Stimulated activated CD4-positive, alpha-beta T cell treated with anti-CD3 and anti-CD28 coated beads, Interleukin-4, amount 100 ng/mL, for 48 hours (primary cell): ENCODE results near the gene LIF.
"Not testable (repeated sequence)": the region's sequence is repeated elsewhere in the genome, so short reads cannot be mapped to it uniquely, and the experiment has no call there.

Source experiments
- DNase-seq, 2 donors: peaks; one replicate each; pipeline ENCODE4 v3.0.0-alpha.2; 2020; ENCODE audit warnings: low read depth in 2 of 2

LIF gene

DNA sequence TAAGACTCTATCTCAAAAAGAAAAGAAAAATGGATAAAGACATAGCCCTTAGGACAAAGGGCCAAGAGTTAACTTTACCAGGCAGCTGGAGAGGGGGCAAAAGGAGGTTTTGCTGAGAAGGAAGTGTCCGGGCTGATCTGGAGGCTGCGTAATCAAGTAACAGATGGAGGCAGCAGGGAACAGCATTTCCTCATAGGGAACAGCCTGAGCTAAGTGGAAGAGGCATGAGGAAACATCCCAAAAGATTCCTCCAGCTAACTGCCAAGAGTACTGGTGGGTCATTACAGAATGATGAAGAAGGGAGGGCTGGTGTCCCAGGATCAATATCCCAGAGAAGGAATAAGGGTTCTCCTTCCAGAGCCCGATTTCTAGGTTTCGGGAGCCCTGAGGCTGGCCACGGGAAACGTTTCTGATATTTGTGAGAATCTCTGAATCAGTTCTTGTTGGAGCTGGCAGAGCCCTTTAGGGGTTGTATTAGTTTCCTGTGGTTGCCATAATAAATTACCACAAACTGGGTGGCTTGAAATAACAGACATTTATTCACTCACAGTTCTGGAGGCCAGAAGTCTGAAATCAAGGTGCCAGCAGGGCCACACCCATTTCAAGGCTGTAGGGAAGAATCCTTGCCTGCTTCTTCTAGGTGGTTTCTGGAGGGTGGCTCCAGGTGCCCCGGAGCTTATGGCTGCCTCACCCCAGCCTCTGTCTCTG, 21.2 kb downstream of the LIF start:
- no peak for DNase-seq

DNA sequence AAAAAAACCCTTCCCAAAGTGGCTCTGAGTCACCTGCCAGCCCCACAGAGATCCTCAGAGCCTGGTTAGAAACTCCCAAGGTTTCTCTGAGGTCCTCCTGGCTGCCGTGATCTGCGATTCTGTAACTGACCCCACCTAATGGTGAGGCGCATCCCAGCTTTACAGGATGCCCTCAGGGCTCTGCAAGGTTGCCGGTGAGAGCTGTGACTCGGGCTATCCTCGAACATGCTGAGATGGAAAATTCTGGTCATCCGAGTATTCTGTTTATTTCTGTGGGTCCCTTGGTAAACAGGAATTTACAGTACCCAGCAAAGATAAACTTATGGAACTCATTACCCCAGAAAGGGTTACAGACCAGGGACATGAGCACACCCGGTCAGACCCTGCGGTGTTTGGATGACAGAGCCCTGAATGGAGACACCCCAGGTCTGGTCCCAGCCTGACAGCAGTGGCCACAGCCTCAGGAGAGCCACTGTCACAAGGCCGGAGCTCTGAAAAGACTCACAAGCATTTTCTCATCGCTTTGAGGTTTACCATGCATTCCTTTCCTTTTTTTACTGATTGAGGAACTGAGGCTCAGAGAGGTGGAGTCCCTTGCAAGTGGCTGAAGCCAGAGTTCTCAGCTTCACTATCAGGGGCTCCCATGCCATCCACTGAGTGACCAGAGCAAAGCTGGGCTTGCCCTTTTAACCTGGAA, 22.2 kb downstream of the LIF start:
- DNase-seq = no peak

DNA sequence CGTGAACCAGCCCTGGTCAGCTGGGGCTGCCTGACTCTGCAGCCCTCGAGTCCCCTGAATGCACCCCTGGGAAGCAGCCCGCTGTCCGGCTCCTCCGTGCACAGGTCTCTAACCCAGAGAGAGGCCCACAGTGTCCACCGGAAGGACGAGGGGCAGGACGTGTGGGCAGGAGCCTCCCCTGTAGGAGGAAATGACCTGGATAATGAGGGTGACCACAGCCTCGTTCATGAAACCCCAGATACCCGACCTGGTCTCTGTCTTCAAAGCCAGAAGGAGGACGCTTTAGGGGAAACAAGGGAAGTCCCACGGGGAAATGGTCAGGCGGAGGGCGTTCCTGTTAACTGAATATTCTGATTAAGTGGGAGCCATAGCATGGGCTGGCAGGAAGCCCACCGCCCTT, 23.3 kb downstream of the LIF start:
- no peak for DNase-seq

DNA sequence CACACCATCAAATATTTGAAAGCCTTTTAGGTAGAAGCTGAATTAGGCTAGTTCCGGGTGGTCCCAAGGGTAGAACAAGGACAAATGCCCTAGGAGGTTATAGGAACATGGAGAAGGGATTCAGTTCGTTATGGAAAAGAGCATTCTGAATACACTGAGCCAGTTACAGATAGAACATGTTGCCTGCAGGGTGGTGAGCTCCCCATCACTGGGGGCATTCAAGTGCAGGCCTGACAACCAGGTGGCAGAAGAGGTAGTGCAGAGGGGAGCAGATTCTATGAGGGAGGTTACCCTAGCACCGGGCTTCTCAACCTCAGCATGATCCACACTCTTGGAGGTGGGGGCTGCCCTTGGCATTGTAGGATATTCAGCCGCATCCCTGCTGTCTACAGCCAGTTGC, 24.2 kb downstream of the LIF start:
- DNase-seq = no peak

DNA sequence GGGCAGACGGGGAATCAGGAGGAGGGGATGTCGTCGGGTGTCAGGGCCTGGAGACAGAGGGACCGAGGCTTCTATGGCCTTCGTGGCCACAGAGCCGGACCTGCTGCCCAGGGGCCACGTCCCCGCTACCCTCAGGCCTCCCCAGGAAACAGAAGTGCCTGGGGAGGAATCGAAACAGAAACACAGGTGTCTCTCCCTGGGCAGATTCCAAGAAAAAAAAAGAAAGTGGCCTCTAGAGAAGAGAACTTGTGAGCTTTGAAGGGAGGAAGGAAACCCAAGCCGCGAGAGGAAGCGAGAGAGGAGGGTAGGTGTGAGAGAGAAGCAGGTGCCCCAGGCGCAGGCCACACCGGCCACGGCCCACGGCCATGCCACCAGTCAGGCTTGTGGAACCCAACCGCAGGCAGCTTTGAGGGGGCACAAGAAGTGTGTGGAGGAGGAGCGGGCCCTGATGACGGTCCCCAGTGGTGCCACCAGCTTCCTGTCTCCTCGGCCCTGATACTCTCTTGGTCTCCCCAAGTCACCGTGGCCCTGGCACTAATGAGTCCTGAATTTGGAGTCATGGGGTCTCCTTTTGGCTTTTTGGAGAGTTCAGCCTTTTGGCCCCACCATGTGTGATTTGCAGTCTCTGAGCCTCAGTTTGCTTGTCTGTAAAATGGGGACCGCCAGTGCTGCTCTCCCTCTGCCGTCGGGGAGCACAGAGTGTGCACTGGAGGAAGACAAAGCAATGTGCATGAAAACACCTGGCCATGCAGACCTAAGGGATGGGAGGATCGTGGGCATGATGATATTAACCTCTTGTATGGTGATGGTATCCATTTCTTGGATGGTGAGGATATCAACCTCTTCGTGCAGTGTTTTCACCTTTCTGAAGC, 25.2 kb downstream of the LIF start:
- DNase-seq = peak in 1 of 2 donors; percentile 22

DNA sequence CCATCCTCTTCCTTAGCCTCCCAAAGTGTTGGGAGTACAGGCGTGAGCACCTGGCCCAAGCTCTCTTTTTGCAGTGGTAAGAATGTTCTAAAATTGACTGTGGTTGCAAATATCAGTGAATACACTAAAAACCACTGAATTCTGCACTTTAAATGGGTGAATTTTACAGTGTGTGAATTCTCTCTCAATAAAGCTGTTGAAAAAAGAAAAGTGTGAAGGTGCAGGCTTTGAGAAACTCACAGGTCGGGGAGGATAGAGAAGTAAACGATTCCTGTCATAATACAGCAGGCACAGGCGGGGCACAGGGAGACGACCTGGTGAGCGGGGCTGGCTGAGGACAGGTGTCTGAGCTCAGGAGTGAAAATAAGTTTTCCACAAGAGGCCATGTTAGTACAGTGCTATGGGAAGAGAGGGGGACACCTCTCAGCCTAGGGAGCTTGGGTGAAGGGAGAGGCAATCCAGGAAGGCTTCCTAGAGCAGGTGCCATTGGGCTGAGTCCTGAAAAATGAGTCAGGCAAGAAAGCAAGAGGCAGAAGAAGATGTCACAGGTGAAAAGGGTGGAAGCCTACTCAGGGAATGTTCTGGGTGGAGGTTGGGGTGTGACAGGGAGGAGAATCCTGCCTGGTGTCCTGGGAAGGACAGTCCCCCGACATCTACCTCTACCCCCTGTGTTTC, 26.1 kb downstream of the LIF start:
- no peak for DNase-seq

DNA sequence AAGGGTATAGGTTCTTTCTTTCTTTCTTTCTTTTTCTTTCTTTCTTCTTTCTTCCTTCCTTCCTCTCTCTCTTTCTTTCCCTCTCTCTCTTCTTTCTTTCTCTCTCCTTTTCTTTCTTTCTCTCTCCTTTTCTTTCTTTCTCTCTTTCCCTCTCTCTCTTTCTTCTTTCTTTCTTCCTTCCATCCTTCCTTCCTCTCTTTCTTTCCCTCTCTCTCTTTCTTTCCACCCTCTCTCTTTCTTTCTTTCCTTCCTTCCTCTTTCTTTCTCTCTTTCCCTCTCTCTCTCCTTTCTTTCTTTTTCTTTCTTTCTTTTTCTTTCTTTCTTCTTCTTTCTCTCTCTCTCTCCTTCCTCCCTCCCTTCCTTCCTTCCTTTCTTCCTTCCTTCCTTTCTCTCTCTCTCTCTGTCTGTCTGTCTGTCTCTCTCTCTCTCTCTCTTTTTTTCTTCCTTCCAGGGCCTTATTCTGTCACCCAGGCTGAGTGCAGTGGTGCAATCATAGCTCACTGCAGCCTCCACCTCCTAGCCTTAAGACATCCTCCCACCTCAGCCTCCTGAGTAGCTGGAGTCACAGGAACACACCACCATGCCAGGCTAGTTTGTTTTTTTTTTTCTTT, 26.8 kb downstream of the LIF start:
- DNase-seq = no peak

DNA sequence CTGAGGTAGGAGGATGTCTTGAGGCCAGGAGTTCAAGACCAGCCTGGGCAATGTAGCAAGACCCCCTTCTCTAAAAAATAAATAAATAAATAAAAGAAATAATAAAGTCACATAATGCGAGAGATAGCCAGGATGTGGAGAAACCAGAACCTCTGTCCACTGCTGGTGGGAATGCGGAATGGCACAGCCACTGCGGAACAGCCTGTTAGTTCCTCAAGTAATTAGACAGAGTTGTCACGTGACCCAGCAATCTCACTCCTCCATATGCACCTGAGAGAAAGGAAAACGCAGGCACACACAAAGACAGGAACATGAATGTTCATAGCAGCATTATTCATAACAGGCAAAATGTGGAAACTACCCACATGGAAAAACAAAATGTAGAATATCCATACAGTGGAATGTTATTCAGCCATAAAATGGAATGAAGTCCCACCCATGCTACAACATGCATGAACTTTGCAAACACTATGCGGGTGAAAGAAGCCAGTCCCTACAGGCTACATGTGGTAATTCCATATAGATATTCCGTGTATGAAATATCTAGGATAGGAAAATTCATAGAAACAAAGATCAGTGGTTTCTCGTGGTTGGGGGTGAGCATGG, 27.4 kb downstream of the LIF start:
- DNase-seq = no peak

DNA sequence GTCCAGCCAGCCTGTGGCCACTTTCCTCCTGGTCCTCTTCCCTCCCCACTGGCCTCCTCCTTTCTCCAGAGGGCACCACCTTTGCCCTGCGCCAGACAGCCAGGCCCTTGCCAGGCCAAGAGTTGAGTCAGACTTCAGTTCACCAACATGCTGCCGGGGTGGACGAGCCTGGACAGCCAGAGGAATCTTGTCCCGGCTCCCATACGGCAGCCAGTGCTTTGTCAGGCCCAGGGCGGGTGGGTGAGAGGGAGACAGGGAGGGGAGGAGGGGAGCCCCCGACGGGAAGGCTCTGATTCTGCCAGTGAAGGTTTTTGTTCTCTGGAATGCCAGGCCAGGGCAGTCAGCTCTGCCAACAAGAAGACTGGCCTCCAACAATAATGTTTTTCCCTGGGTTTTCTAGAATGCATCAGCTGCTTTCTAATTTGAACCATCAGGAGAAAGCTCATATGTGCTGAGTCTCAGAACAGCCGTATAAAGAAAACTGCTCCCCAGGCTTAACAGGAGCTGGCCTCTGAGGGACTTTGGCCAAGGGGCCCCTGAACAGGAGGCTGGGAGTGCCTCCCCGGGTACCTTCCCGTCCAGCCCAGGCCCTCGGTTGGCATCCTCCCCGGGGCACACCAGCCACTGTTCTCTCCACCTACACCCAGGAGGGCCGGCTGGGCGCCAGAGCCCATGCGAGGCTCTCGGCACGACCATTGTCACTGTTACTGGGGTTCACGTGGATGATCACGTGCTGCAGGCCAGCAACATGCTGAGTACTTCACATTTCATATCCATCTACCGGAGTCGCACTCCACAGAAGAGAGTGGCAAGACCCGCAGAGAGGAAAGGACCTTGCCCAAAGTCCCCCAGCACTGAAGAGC, 28.6 kb downstream of the LIF start:
- DNase-seq = no peak

DNA sequence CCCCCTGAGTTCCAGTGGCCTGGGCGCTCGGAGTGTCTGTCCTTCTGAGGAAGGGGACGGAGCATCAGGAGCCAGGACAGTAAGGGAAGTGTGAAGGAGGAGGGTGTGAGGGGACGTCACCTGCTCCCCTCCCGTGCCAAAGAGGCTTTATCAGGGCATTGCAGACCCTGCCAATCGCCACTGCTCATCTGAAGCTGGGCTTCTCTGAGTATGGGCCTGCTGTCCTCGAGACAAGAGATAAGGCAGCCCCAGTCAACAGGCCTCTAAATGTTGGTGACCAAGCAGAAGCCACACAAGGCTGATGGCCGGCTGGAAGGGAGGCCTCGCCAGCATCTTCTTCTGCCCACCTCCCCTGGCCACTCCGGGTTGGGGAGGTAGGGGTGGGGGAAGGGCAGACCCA, 29.8 kb downstream of the LIF start:
- no peak for DNase-seq

DNA sequence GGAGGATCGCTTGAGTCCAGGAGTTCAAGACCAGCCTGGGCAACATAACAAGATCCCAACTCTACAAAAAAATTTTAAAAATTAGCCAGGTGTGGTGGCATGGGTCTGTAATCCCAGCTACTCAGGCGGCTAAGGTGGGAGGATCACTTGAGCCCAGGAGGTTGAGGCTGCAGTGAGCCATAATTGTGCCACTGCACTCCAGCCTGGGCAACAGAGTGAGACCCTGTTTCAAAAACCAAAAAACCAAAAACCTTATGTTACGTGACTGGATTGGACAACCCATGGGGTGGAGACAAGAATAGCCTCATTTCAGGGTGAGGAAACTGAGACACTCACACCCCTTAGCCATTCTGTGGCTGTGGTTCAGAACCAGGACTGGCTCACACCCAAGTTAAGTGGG, 30.3 kb downstream of the LIF start:
- not testable (repeated sequence) for DNase-seq

DNA sequence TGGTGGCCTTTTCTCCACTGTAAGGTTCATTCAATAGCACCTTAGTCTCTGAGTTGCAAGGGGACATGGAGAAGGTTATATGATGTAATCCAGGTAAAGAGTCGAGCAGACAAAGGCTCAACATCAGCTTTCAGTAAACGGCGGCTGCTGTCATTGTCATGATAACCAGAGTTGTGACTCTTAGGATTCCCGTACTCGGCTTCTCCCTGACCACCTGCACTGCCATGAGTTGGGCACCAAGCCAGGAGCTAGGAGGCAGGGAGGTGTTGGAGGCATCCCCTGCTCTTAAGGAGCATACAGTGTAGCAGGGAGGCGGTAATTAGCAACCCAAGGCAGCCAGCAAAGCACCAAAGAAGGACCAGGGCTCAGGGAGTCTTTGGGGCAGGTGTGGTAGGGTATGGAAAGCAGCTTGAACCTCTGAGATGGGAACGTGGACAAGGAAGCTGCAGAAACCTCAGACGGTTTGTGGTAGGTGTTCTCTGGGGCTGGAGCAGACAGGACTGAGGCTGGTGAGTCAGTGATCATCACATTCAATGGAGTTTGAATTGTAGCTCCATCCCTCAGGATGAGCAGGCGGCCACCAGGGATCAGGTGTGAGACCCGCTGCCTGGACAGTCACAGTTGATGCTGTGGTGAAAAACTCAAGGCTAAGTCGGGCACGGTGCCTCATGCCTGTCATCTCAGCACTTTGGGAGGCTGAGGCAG, 31.7 kb downstream of the LIF start:
- DNase-seq = no peak

DNA sequence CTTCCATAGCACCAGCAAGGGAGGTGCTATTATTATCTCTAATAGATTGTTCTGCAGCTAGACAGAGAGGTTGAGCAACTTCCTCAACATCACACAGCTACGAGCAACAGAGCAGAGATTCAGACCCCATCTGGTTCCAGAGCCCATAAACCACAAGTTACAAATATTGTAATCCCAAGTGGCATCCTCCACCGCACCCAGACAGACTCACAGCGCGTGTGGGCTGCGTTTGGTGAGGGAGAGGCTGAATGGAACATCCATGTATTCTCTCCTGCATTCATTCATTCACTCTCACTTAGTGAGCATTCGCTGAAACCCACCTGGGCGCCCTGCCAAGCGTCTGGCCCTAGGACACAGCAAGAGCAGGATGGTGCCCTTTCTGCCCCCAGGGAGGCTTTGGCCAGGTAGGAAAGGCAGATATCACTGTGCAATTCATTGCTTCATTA, 33.5 kb downstream of the LIF start:
- no peak for DNase-seq

DNA sequence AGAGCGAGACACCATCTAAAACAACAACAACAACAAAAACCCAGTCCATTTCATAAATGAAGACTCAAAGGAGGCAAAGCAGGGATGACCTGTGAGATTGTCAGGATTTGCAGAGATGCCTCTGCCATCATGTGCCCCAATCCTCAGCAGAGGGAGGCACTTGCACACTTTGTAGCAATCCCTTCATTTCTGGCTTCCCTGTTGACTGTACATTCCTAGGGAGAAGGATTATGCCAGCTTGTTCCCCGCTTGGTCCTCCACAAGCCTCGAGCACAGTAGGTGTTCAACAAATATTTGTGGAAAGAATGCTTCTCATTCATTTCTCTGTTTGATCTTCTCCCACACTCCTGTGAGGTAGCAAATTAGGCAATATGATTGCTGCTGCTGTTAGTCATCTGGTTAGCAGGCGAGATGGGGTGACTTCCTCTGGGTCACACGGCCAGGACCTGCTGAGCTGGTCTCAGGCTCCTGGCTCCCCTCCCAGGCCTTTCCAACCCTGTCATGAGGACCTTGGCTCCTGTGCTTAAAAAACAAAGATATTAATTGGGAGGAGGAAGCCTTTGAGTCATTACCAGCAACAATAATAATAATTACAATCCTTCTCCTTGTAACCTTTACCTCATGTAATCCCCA, 34.1 kb downstream of the LIF start:
- DNase-seq = no peak

DNA sequence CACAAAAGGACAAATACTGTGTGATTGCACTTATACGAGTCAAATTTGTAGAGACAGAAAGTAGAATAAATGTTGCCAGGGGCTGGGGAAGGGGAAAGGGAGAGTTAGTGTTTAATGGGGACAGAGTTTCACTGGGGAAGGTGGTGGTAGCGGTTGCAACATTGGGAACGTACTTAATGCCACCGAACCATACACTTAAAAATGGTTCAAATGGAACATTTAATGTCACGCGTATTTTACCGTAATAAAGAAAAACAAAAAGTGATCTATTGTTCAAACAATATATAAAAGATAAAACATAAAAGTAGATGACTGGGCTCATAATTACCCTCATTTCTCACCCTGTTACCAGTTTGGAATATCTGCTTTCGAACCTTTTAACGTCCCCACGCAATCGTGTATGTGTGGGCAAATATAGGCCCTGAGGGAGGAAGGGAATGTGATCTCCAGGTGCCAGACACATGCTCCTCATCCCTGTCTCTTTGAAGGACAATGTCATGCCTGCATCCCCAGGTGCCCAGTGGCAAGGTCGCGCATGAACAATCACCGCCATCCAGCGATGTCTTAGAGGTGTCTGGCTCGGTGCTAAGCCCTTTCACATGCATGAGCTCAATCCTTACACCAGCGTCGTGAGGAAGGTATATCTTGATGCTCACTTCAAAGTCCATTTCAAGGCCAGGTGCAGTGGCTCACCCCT, 35.3 kb downstream of the LIF start:
- no peak for DNase-seq

DNA sequence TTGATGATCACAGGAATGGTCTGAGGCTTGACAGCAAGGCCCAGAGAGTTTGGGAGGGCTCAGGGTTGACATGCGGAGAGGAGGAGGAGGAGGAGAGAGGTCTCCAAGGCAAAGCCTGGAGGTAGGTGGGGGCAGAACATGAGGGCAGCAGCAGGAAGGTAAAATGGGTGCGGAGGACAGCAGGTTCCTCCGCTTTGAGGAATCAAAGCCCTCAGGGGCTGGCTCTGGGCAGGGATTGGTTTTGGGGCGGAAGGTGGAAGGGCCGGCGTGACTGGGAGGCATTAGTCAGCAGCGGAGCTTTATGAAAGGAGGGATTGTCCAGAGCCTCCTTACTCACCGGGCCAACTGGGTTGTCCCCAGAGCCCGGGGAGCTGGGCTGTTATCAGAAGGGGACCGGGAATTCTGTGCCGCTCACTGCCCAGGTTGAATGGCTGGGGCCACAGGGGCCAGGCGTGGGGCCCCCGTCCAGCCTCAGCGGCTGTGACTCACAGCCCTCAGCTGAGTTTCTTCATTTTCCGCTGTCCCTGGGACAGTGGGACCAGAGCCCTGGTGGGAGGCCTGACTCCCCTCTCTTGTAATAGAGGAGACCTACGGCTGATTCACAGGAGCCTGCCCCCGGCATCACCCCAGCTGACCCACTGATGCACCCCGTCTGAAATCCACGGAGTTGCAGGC, 36.2 kb downstream of the LIF start:
- DNase-seq = no peak

DNA sequence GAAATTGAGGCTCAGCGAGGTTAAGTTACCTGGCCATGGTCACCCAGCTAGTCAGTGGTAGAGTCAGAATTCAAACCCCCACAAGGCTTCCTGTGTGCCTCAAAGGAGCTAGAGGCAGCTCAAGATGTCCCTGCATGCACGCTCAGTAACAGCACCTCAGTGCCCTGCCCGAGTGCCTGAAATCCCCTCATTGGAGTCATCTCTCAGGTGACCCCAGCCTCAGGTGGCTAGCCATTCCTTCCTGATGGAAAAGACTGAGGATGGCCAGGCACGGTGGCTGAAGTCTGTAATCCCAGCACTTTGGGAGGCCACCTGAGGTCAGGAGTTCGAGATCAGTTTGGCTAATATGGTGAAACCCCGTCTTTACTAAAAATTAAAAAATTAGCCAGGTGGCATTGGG, 36.9 kb downstream of the LIF start:
- DNase-seq = no peak
